Neural cell (in vitro differentiated cells): ENCODE results near the gene SCNN1G. TPM values are rescaled to one million over a fixed set of nuclear protein-coding genes. Genes with fewer than 3 reads are reported as not detected.

ENCODE experiments used
- H2AFZ ChIP-seq: fragments of 200-600, 300-800 bp; sonication (generic), shearing (Covaris generic); 2 replicates; pipeline ENCODE4 v1.6.0; 2014; ENCODE audit warnings: low read depth, mild to moderate bottlenecking, antibody characterized with exemption, low read length, moderate library complexity
- H3F3A ChIP-seq: fragments of 200-600 bp; shearing (Covaris generic); 2 replicates; pipeline ENCODE4 v1.6.1; 2016; ENCODE audit warnings: mild to moderate bottlenecking, moderate library complexity, mixed read lengths, antibody characterized with exemption, low read length; ENCODE audit not compliant: insufficient read depth, poor library complexity, severe bottlenecking
- H3K27ac ChIP-seq: fragments of 200-600, 300-800 bp; sonication (generic), shearing (Covaris generic); 2 replicates; pipeline ENCODE4 v1.5.1; 2014; ENCODE audit warnings: mild to moderate bottlenecking, low read length, moderate library complexity
- H3K27me3 ChIP-seq: fragments of 300-800, 200-600 bp; sonication (generic), shearing (Covaris generic); 2 replicates; pipeline ENCODE4 v1.6.0; 2014; ENCODE audit warnings: mild to moderate bottlenecking, low read depth, low read length, moderate library complexity; ENCODE audit not compliant: insufficient read depth
- H3K36me3 ChIP-seq: fragments of 300-800, 200-600 bp; sonication (generic), shearing (Covaris generic); 2 replicates; pipeline ENCODE4 v1.5.1; 2014; ENCODE audit warnings: mild to moderate bottlenecking, antibody characterized with exemption, low read length, moderate library complexity; ENCODE audit not compliant: insufficient read depth
- H3K4me2 ChIP-seq: fragments of 300-800, 200-600 bp; sonication (generic), shearing (Covaris generic); 2 replicates; pipeline ENCODE4 v1.6.0; 2014; ENCODE audit warnings: mild to moderate bottlenecking, low read length
- H3K4me3 ChIP-seq: fragments of 300-800, 200-600 bp; sonication (generic), shearing (Covaris generic); 2 replicates; pipeline ENCODE4 v1.5.1; 2014; ENCODE audit warnings: mild to moderate bottlenecking, low read length, moderate library complexity
- H3K79me2 ChIP-seq: fragments of 200-600 bp; shearing (Covaris generic); replicated peaks from 2 replicates; pipeline ENCODE4 v1.6.0; 2014; ENCODE audit warnings: mild to moderate bottlenecking, low read length, moderate library complexity; ENCODE audit not compliant: insufficient read depth
- H3K9ac ChIP-seq: fragments of 300-800, 200-600 bp; sonication (generic), shearing (Covaris generic); 2 replicates; pipeline ENCODE4 v1.6.1; 2016; ENCODE audit warnings: mild to moderate bottlenecking, low read length, mixed read lengths
- H3K9me2 ChIP-seq: fragments of 200-600 bp; shearing (Covaris generic); 2 replicates; pipeline ENCODE4 v1.6.1; 2016; ENCODE audit warnings: mild to moderate bottlenecking, low read length, mixed read lengths; ENCODE audit not compliant: insufficient read depth
- H3K9me3 ChIP-seq: fragments of 200-600, 300-800 bp; sonication (generic), shearing (Covaris generic); 2 replicates; pipeline ENCODE4 v1.6.1; 2016; ENCODE audit warnings: mild to moderate bottlenecking, mixed run types, low read length, moderate library complexity, mixed read lengths
- H4K20me1 ChIP-seq: fragments of 200-600 bp; shearing (Covaris generic); 2 replicates; pipeline ENCODE4 v1.6.1; 2016; ENCODE audit warnings: mild to moderate bottlenecking, mixed run types; ENCODE audit not compliant: insufficient read depth
- CTCF ChIP-seq: fragments of 450-650 bp; IDR thresholded peaks from 2 replicates; pipeline ENCODE4 v1.5.1; 2014; ENCODE audit warnings: antibody characterized with exemption, mild to moderate bottlenecking, moderate library complexity; ENCODE audit not compliant: poor library complexity, severe bottlenecking
- EP300 ChIP-seq: fragments of 450-650 bp; conservative IDR thresholded peaks from 2 replicates; pipeline ENCODE4 v1.6.1; 2014; ENCODE audit warnings: antibody characterized with exemption, mild to moderate bottlenecking, moderate library complexity; ENCODE audit not compliant: poor library complexity, severe bottlenecking
- EZH2 ChIP-seq: fragments of 200-600, 300-800 bp; shearing (Covaris generic), sonication (generic); IDR thresholded peaks from 2 replicates; pipeline ENCODE4 v1.6.1; 2014; ENCODE audit warnings: antibody characterized with exemption, low read length, borderline replicate concordance, mild to moderate bottlenecking; ENCODE audit not compliant: insufficient read depth, poor library complexity, severe bottlenecking
- MXI1 ChIP-seq: fragments of 450-650 bp; conservative IDR thresholded peaks from 2 replicates; pipeline ENCODE4 v1.6.1; 2014; ENCODE audit warnings: antibody characterized with exemption, mild to moderate bottlenecking; ENCODE audit not compliant: poor library complexity, severe bottlenecking
- POLR2AphosphoS5 ChIP-seq: IDR thresholded peaks from 2 replicates; pipeline ENCODE4 v1.6.1; 2012
- RAD21 ChIP-seq: fragments of 450-650 bp; conservative IDR thresholded peaks from 2 replicates; pipeline ENCODE4 v1.6.1; 2014; ENCODE audit warnings: antibody characterized with exemption, mild to moderate bottlenecking, moderate library complexity
- REST ChIP-seq: IDR thresholded peaks from 2 replicates; pipeline ENCODE4 v1.6.1; 2012; ENCODE audit warnings: borderline replicate concordance
- SMC3 ChIP-seq: fragments of 450-650 bp; conservative IDR thresholded peaks from 2 replicates; pipeline ENCODE4 v1.6.1; 2014; ENCODE audit warnings: antibody characterized with exemption, mild to moderate bottlenecking, moderate library complexity; ENCODE audit not compliant: poor library complexity
- TAF1 ChIP-seq: IDR thresholded peaks from 2 replicates; pipeline ENCODE4 v1.6.1; 2012; ENCODE audit warnings: low read depth
- polyA plus RNA-seq: library from polyadenylated mRNA; depleted of rRNA; stranded (reverse); fragments of >200 nt; gene quantifications from 2 replicates; pipeline ENCODE4 v1.2.3, GENCODE V29; 2014

The SCNN1G gene
- polyA plus RNA-seq, 1 donor from 2014 or later = not detected

- Histone ChIP-seq H4K20me1 (peaks cover 3% of the 10 kb centered on the region), H3K79me2 (peaks cover 26% of the 10 kb centered on the region), H2AFZ (no peak overlapping the region), H3K27me3 (no peaks in the 10 kb centered on the region), H3F3A (no peaks in the 10 kb centered on the region), H3K9me2 (no peaks in the 10 kb centered on the region), H3K4me3 (peak overlapping the region; percentile 83), H3K4me2 (peak overlapping the region; percentile 56), H3K27ac (no peak overlapping the region), H3K36me3 (no peaks in the 10 kb centered on the region), H3K9ac (no peak overlapping the region), H3K9me3 (no peaks in the 10 kb centered on the region)
- TF ChIP-seq EP300 (no peak), MXI1 (no peak), EZH2 (no peak), POLR2AphosphoS5 (no peak), RAD21 (no peak), SMC3 (no peak), CTCF (no peak), TAF1 (no peak), REST (no peak)
These were observed 34.9 kb upstream of the SCNN1G start for GRCh38 chr16:23147666-23148065.

- peak overlapping the region; percentile 83 for H3K4me3 ChIP-seq
- TF ChIP-seq POLR2AphosphoS5 = no peak
- no peak for TF ChIP-seq EZH2
- TF ChIP-seq REST = no peak
- no peak for TF ChIP-seq MXI1
- TF ChIP-seq CTCF = no peak
- TF ChIP-seq TAF1 = no peak
- no peak for TF ChIP-seq EP300
- no peak for TF ChIP-seq SMC3
- H3K27me3 ChIP-seq = no peaks in the 10 kb centered on the region
- no peak overlapping the region for H2AFZ ChIP-seq
- no peaks in the 10 kb centered on the region for H3K36me3 ChIP-seq
- no peak overlapping the region for H3K27ac ChIP-seq
- H3K79me2 ChIP-seq = peaks cover 23% of the 10 kb centered on the region
- no peaks in the 10 kb centered on the region for H3K9me3 ChIP-seq
- H4K20me1 ChIP-seq = no peaks in the 10 kb centered on the region
- H3K9ac ChIP-seq = peak overlapping the region; percentile 62
- peak overlapping the region; percentile 56 for H3K4me2 ChIP-seq
- no peaks in the 10 kb centered on the region for H3F3A ChIP-seq
- no peaks in the 10 kb centered on the region for H3K9me2 ChIP-seq
These were observed 34.4 kb upstream of the SCNN1G start for GRCh38 chr16:23148166-23148512.
